ENCODE data around the gene FNDC8.
"Not testable (repeated sequence)": the region's sequence is repeated elsewhere in the genome, so short reads cannot be mapped to it uniquely, and the experiment has no call there.

FNDC8 gene

DNA sequence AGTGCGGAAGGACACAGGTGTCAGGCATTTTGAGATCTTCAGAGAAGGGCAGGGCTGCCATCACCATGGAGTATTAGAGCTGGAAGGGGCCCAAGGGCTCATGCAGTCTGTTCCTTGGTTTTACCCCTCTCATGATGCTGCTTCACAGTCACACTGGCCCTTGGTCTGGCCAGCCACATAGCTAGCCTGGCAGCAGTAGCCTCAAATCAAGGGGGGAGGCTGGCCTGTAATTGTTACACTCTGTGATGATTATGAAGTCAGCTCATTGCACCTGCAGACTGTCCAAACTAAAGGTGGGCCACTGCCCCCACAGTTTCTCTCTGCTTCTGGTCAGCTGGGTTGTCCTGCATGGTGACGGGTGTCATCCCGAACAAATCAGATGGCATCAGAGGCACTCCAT is at the start of gene FNDC8:
TSS of gene FNDC8 (plus strand) at position 301 of the 400 bp plus-strand sequence. CDS start at position 380, 79 bp downstream.
- no peak for DNase-seq

DNA sequence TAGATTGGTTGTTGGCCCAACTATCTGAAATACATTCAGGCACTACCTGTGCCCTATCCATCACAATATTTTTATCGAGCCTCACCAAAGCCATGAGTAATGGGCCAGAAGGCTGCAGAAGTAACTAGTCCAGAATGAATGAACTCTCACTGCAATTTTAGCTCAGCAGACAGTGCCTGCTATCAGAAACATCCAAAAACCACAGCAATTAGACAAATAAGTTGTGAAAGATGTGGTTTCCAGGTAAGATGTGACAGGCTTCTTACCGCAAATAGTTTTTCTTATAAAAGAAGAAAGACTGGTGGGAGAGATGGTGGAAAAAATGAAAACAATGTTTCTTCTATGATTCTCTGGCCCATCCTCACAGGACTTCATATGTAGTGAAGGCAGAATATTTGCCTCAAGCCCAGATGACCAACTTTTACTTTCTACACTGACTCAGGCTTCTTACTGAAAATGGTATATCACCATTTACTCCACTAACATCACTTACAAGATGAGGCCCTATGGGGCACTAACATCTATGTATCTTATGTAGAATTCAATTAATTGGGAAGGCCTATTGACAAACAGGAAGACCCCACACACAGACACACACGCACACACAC is 48.1 kb upstream of the FNDC8 start:
- DNase-seq, result no peak

DNA sequence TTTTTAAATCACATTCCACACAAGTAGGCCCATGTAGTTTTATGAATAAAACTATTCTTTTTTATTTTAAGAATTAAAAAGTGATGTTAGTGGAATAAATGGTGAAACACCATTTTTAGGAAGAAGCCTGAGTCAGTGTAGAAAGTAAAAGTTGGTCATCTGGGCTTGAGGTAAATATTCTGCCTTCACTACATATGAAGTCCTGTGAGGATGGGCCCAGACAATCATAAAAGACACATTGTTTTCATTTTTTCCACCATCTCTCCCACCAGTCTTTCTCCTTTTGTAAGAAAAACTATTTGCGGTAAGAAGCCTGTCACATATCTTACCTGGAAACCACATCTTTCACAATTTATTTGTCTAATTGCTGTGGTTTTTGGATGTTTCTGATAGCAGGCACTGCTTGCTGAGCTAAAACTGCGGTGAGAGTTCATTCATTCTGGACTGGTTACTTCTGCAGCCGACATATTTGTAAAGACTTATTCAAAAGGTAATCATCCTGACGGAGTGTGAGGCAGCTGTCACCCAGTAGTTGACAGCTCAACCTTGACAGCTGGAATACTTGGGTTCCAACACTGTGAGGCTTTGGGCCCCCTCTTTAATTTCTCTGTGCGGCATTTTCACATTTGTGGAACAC is 47.3 kb upstream of the FNDC8 start:
- DNase-seq, result no peak

DNA sequence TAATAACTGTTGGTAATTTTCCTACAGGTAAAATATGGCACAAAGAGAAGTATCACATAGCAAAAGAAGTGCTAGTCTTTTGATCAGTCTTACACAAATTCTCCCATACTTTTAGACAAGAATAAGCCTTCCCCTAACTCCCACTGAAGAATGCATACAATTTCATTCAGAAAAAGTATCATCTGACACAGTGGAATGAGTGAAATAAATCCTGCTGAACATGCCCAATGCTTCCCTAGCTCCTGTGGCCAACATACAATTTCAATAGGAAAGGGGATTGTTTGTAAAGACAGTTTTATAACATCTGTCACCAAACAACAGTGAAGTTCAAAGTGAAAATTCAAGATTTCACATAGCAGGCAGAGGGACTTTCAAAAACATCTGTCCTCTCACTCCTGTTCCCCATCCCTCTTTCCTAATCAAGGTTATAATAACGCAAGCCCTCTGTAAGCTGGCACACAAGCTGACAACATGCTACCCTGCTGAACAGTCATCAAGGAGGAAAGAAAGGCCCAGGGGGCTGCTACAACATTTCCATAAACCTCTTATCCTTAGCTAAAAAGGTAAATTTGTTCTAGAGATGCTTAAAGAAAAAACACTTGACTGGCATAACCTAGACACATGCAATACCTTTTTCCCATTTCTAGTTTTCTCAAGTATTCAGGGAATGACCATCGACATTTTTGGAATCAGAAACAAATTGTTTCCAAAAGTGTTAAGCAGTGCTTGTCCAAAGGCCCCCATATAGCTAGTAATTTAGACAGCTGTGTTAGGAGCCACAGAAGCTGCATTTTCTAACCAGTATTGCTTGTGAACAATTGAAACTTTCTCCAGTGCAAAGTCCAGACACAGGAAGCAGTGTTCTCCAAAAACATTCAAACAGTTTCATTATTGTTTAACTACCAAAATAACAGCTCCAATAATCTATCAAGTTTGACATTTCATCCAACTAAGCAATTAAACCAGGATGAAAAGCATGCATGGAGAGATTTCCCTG is 46.4 kb upstream of the FNDC8 start:
- DNase-seq, result no peak

DNA sequence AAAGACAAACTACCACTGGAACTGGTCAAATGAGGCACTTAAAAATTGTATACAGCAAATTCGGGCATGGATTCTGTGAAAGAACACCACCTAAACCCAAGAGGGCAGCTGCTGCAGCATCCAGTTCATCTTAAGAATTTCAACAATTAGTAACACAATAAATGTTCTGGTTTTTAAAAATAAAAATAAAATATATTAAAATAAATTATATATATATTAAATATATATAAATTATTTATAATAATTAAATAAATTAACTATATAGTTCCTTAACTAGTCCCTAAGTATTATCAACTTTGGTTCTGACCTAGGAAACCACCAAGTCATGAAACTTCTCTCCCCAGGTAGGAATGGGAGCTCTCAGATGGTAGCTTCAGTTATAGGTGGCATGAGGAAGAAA is 44.5 kb upstream of the FNDC8 start:
- DNase-seq, result no peak

DNA sequence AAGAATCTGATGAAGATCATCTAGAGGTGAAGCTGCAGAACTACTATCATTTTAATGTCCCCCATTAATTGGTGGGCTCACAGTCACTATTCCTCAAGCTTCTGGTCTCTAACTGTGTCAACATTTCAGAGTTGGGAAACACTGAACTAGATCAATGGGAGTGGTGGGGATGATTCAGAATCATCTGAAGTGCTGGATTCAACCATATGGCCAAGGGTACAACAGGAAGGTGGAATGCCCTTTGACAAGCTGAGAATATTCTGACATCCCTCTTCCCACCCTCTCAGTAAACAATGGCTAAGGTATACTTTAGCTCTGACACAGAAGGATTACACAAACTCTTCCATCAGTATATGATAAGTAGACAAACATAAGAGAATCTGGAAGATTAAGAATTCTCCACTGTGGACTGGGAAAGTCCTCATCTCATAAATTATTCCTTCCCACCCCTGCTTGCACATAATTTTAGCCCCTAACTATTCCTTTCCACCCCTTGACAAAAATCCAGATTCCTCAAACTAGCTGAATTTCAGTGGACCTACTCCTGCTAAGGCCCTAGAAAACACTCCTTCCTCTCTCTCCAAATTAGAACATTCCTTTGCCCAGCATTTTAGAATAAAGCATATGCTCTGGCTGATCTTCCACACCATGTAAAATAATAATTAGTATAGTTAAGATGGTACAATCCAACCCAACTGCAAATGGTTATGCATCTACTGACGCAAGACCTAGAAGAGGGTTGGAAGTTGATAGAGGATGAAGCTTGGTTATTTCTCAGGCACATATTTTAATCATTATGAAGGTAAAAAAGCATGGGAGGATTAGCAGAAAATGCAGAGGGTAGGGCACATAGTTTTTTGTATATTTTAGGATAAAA is 41.6 kb upstream of the FNDC8 start:
- DNase-seq, result no peak

DNA sequence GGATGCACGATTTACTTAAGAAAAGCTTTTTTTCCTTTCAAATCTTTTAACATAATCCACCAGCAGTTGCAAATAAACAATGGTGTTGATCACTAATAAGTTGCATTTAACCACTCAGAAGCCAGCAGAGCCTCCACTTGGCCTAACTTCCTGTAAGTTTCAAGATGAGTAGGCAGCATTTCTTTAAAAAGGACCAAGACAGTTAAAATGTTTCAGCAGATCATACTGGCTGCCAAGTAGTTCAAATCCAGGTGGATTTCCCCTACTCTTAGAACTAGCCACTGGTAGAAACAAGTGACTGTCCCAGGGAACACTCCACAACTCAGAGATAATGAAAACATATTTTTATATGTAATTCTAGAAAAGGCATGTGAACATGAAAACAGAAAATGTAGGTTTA is 40.9 kb upstream of the FNDC8 start:
- DNase-seq, result no peak

DNA sequence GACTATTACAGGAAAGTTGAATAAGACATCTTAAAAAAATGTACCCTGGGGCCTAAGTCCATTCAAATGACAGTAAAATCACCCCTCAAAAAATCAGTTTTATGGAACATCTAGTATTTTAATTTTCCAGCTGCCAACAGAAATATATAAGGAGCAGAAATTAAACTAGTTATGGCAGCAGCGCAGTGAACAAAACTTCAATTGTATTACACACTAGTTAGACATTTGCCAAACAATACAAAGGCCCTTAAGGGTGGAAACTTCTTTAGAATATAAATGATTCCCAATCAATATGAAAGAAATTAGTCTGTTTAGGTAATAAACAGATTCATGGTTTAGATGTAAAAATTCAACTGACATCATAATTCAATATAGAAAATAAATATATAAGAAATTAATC is 39.8 kb upstream of the FNDC8 start:
- no peak for DNase-seq

DNA sequence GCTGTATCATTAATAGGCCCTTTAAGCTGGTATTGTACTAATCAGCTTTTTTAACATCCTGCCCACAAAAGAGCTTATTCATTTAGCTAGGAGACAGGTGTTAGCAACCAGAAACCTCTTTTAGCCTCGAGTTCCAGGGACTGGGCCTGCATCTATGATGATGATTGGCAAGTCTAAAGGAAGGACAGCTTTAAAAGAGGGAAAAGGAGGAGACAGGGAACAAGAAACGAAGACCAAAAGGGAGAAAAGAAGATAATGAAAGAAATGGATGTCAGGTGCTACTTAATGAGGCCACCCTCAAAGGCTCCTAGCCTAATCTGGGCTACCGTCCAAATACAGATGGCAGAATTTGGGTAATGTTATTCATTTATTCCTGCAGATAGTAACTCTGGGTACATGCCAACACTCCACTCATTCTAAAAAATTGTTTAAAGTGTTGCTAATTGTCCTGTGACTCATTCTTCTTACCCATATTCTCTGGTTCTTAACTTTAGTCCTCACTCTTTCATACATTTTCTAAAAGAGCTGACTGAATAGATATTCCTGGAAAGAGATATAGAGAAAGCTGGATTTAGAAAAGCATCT is 39.2 kb upstream of the FNDC8 start:
- DNase-seq, result no peak

DNA sequence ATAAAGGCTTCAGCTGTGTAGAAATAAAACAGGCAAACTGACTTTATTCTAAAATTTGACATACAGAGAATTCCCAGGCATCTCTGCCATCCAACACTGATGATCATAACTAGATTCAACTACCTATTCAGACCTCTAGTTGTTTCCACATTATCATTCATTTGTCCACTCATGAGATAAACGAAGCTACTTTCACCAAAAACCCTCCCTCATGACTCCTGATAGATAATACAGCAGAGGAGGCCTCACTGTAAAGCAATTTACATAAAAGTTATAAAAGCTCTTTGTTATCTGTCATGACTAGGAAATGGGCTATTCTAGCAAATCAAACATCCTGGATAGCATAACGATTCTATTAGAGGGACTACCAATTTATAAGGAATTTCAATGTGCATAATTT is 38.3 kb upstream of the FNDC8 start:
- no peak for DNase-seq

DNA sequence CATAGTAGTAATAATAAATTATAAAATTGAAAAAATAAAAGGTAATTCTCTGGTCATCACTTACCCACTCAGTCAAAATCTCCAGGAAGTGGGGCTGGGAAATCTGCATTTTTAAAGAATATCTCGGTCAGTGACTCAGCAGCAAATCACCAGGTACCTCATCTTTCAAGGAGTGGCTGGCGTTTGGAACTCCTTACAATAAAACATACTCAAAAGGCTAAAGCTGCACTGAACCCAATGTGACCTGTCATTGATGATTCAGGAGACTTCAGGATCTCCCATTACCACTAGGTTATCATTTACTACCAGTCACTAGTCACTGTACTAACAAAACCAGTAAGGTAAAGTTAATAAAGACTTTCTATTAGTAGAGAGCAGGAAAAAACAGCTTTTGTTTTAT is 36.4 kb upstream of the FNDC8 start:
- no peak for DNase-seq

DNA sequence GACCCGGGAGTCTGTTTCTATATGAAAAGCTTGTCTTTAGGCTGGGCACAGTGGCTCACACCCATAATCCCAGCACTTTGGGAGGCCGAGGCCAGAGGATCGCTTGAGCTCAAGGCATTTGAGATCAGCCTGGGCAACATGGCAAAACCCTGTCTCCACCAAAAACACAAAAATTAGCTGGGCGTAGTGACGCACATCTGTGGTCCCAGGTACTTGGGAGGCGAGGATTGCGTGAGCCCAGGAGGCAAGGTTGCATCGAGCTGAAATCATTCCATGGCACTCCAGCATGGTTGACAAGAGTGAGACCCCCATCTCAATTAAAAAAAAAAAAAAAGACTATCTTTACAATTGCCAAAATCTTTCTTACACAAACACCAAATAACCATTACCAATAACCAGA is 35.3 kb upstream of the FNDC8 start:
- DNase-seq, result no peak

DNA sequence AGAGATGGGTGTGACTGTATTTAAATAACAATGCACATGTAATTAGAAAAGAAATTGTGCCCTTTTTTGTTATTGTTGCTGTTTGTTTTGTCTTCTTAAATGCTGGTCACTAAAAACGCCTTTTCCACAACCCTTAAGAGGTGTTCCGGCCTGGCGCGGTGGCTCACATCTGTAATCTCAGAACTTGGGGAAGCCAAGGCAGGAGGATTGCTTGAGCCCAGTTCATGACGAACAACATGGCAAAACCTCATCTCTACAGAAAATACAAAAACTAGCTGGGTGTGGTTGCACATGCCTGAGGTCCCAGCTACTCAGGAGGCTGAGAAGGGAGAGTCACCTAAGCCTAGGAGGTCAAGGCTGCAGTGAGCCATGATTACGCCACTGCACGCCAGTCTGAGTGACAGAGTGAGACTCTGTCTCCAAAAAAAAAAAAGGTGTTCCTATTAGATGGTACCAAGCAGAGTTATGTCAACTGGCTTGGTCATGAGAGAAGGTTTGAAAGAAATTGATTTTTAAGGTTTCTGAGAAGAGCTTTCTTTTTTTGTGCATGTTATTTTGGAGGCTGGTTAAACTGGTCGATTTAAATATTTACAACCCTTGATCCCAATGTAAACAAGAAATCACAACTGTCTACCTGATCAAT is 34.4 kb upstream of the FNDC8 start:
- no peak for DNase-seq

DNA sequence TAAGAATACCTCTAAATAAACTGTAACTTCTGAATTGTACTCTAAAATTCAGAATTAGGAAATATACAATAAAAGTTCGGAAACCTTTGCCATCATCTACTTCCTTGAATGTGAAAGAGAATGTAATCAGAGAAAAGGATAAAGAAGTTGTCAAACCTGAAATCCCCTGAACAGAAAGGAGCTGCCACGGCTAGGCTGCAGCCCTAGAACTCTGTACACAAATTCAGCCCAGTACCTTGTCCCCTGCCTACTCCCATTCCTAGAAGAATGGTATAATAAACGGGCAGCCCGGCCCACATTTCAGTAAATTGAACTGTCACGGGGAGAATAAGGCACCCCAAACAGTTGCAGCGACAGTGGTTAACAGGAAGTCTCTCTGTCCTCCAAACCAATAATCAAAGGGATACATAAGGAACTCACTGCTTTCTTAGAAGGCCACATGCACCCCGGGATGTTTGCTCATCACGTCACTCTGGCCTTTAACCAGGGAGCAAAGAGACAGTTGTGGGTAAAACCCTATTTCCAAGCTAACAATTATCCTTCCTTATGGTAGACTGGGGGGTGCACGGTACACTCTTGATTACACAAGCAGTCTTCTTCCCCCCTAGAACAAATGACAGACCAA is 33.6 kb upstream of the FNDC8 start:
- DNase-seq, result no peak

DNA sequence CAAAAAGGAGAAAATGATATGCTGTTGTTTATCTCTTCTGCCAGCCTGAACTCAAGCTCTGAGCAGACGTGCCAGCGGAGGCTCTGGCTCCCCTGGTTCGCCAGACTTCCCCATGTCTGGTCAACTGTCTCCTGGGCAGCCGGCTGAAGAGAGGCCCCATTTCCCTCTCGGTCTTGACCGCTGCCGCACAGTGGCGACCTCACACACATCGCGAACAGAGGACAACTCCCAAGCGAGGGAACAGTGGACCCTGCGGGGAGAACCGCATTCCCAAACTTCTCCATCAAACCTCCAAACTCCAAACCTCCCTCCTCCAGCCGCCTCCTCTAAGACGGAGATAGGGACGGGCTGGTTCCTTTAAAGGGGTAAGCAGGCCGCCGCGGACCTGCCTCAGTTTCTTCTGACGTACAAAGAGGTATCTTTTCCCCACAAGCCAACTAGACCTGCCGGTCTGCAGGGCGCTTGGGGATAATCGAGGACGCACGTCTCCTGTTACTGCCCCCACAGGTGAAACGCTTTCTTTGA is 33.0 kb upstream of the FNDC8 start:
- peak in 1 of 2 experiments; percentile 23 for DNase-seq

DNA sequence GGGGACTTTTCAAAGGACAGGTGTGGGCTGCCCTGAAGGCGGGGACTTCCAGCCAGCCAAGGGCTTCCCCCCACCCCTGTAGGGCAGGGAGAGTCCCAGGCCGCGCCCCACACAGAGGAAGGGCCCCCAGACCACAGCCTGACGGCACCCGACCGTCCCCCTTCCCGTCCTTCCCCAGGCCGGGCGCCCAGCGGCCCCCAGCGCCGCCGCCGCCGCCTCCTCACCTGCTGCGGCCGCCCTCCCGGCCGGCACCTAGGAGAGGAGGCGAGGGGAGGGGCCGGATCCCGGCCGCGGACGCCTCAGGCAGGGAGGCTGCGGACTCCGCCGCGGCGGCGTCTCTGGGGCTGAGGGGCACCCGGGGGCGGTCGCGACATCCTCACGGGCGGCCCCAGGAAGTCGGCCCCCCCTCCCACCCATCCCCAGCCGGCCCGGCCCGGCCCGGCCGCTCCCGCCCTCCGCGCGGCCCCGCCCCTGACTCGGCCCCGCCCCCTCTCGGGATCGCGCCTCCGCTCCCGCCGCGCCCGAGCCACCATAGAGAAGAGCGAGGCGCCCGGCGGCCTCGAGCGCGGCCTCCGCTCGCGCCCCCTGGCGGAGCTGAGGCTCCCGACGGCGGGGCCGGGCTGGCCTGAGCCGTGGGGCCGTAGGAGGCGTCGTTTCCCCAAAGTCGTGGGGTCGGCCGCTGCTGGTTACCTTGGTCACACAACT is 32.4 kb upstream of the FNDC8 start:
- peak; percentile 69 to 86 for DNase-seq

DNA sequence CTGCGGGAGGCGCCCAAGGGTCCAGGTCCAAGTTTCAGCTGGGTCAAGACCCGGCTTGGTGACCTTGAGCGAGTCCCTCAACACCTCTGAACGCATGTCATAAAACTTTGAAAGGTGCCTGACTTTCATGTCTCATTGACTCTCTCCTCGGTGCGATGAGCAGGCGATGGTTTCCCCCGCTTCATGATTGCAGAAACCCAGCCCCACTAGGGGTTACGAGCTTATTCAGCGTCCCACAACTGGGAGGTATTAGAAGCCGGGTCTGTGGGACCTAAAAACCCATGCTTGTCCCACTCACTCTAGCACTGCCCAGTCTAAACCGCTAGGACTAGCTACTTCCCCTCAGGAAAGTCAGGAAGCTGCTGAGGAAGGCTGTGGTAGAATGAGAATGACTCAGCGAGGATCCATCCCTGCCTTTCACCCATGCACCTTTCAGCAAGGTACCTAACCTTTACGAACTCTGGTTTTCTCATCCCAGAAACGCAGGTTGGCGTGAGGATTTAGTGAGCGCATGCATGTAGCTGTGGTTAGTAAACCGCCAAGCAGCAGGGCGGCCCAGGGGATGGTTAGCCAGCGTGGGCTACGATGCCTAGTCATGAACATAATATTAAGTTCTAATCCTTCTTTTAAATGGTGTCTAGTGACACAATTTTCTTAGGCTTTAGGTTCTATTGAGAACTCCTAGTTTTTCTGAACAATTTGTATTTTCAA is 31.7 kb upstream of the FNDC8 start:
- peak in 1 of 2 experiments; percentile 43 for DNase-seq

DNA sequence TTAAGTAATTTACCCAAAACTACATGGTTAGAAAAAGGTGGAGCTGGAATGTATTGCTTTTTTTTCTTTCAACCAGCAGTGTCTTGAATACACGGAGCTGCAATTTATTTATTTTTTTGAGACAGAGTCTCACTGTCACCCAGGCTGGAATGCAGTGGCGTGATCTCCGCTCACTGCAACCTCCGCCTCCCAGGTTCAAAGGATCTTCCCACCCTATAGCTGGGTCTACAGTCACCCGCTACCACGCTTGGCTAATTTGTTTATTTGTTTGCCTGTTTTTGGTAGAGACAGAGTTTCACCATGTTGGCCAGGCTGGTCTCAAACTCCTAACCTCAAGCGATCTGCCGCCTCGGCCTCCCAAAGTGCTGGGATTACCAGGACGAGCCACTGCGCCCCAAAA is 30.7 kb upstream of the FNDC8 start:
- not testable (repeated sequence) for DNase-seq

DNA sequence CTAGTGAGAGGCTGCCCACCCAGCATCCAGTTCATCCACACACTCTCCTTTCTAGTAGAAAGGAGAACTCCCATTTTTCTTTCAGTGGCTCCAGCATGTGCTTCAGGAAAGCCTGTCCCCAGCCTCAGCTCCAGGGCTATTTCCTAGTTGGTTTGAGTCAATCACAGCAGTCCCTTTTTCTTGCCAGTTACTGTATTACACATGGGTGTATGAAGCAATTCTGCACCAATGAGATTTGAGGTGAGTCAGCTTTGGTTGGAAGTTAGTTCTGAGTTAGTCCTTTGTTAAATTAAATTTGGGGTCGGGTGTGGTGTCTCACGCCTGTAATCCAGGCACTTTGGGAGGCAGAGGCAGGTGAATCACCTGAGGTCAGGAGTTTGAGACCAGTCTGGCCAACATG is 26.5 kb upstream of the FNDC8 start:
- no peak for DNase-seq

DNA sequence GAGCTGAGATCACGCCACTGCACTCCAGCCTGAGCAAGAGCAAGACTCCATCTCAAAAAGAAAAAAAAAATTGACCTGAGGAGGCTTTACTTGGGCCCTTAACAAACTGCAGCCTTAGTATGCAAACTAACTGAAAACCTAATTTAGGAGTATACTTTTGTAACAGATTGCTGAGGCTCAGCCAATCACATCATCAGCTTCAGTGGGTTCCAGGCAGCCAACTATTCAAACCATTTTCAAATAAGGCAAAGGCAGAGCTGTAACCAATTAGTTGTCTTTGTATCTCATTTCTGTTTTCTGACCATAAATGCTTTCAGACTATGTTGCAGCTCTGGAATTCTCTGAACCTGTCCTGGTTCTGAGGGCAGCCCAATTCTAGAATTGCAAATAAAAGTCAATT is 25.7 kb upstream of the FNDC8 start:
- no peak for DNase-seq
